MM.1S (cell line): ENCODE results near the gene KLHL2.

ENCODE experiments used
- DNase-seq: peaks from one replicate; pipeline ENCODE4 v3.0.0-alpha.2; 2015
- H2AFZ ChIP-seq: fragments of 300-600 bp; sonication (generic); 2 replicates; pipeline ENCODE4 v1.6.0; 2016; ENCODE audit warnings: antibody characterized with exemption, low read length
- H3F3A ChIP-seq: fragments of 300-600 bp; sonication (generic); 2 replicates; pipeline ENCODE4 v1.6.1; 2016; ENCODE audit warnings: mild to moderate bottlenecking, antibody characterized with exemption, low read length, moderate library complexity, mixed read lengths; ENCODE audit not compliant: insufficient read depth
- H3K27ac ChIP-seq: fragments of 300-600 bp; sonication (generic); 2 replicates; pipeline ENCODE4 v1.5.1; 2016; ENCODE audit warnings: mild to moderate bottlenecking, low read length
- H3K27me3 ChIP-seq: fragments of 300-600 bp; sonication (generic); replicated peaks from 2 replicates; pipeline ENCODE4 v1.6.0; 2016; ENCODE audit warnings: low read length; ENCODE audit not compliant: insufficient read depth
- H3K36me3 ChIP-seq: fragments of 300-600 bp; sonication (generic); replicated peaks from 2 replicates; pipeline ENCODE4 v1.6.1; 2016; ENCODE audit warnings: mild to moderate bottlenecking, low read length, mixed read lengths; ENCODE audit not compliant: insufficient read depth
- H3K4me1 ChIP-seq: fragments of 300-600 bp; sonication (generic); 2 replicates; pipeline ENCODE4 v1.6.1; 2016; ENCODE audit warnings: low read length, mixed read lengths
- H3K4me2 ChIP-seq: fragments of 300-600 bp; sonication (generic); 2 replicates; pipeline ENCODE4 v1.6.0; 2016; ENCODE audit warnings: low read depth, low read length
- H3K4me3 ChIP-seq: fragments of 300-600 bp; sonication (generic); 2 replicates; pipeline ENCODE4 v1.5.1; 2016; ENCODE audit warnings: low read length, mixed read lengths
- H3K79me2 ChIP-seq: fragments of 300-600 bp; sonication (generic); 2 replicates; pipeline ENCODE4 v1.6.1; 2016; ENCODE audit warnings: mixed run types, low read length, mixed read lengths
- H3K9ac ChIP-seq: fragments of 300-600 bp; sonication (generic); 2 replicates; pipeline ENCODE4 v1.6.1; 2016; ENCODE audit warnings: low read length, mixed read lengths
- H3K9me2 ChIP-seq: fragments of 300-600 bp; sonication (generic); replicated peaks from 2 replicates; pipeline ENCODE4 v1.6.1; 2016; ENCODE audit warnings: mild to moderate bottlenecking, low read length, mixed read lengths; ENCODE audit not compliant: insufficient read depth
- H3K9me3 ChIP-seq: fragments of 300-600 bp; sonication (generic); replicated peaks from 2 replicates; pipeline ENCODE4 v1.6.1; 2016; ENCODE audit warnings: mild to moderate bottlenecking, low read length, mixed read lengths; ENCODE audit not compliant: insufficient read depth
- H4K20me1 ChIP-seq: fragments of 300-600 bp; sonication (generic); 2 replicates; pipeline ENCODE4 v1.6.1; 2016; ENCODE audit warnings: mild to moderate bottlenecking, low read length, moderate library complexity, mixed read lengths; ENCODE audit not compliant: insufficient read depth
- EZH2 ChIP-seq: fragments of 300-600 bp; sonication (generic); optimal IDR thresholded peaks from 2 replicates; pipeline ENCODE3; 2017; ENCODE audit warnings: low read depth, mild to moderate bottlenecking, antibody characterized with exemption, low read length, mixed read lengths
- EZH2phosphoT487 ChIP-seq: fragments of 300-600 bp; sonication (generic); IDR thresholded peaks from 2 replicates; pipeline ENCODE4 v1.6.1; 2018; ENCODE audit warnings: antibody characterized with exemption, low read length
- TF ChIP-seq, protein P1 (sequence below): fragments of 300-600 bp; sonication (generic); IDR thresholded peaks from 2 replicates; pipeline ENCODE4 v1.5.1; 2016; ENCODE audit warnings: antibody characterized with exemption, low read length, mixed read lengths

KLHL2 gene

GRCh38 chr4:165312506-165312905, 105.1 kb downstream of the KLHL2 start:
- H4K20me1 ChIP-seq = no peaks in the 10 kb centered on the region
- H3K36me3 ChIP-seq = no peaks in the 10 kb centered on the region
- no peak overlapping the region for H3K9ac ChIP-seq
- DNase-seq = no peak
- no peak overlapping the region for H2AFZ ChIP-seq
- H3K4me3 ChIP-seq = no peak overlapping the region
- H3K79me2 ChIP-seq = no peaks in the 10 kb centered on the region
- H3K27ac ChIP-seq = no peak overlapping the region
- no peaks in the 10 kb centered on the region for H3K4me1 ChIP-seq
- TF ChIP-seq, protein P1, sequence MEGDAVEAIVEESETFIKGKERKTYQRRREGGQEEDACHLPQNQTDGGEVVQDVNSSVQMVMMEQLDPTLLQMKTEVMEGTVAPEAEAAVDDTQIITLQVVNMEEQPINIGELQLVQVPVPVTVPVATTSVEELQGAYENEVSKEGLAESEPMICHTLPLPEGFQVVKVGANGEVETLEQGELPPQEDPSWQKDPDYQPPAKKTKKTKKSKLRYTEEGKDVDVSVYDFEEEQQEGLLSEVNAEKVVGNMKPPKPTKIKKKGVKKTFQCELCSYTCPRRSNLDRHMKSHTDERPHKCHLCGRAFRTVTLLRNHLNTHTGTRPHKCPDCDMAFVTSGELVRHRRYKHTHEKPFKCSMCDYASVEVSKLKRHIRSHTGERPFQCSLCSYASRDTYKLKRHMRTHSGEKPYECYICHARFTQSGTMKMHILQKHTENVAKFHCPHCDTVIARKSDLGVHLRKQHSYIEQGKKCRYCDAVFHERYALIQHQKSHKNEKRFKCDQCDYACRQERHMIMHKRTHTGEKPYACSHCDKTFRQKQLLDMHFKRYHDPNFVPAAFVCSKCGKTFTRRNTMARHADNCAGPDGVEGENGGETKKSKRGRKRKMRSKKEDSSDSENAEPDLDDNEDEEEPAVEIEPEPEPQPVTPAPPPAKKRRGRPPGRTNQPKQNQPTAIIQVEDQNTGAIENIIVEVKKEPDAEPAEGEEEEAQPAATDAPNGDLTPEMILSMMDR = no peak
- TF ChIP-seq EZH2phosphoT487 (no peak), EZH2 (no peak)
- no peaks in the 10 kb centered on the region for H3K9me2 ChIP-seq
- H3K4me2 ChIP-seq = no peak overlapping the region
- no peaks in the 10 kb centered on the region for H3K27me3 ChIP-seq
- H3F3A ChIP-seq = no peaks in the 10 kb centered on the region
- H3K9me3 ChIP-seq = no peaks in the 10 kb centered on the region

- no peak for TF ChIP-seq EZH2
- no peak for TF ChIP-seq EZH2phosphoT487
- TF ChIP-seq, protein P1 = no peak
- Histone ChIP-seq H3K4me3 (no peak overlapping the region), H3K4me2 (no peak overlapping the region), H4K20me1 (no peaks in the 10 kb centered on the region), H3K9me2 (no peaks in the 10 kb centered on the region), H3K9ac (no peak overlapping the region), H3K27ac (no peak overlapping the region), H3K79me2 (no peaks in the 10 kb centered on the region), H2AFZ (no peak overlapping the region), H3F3A (no peaks in the 10 kb centered on the region), H3K9me3 (no peaks in the 10 kb centered on the region), H3K27me3 (no peaks in the 10 kb centered on the region), H3K36me3 (no peaks in the 10 kb centered on the region), H3K4me1 (no peaks in the 10 kb centered on the region)
- no peak for DNase-seq
These were observed 111.7 kb downstream of the KLHL2 start for GRCh38 chr4:165319030-165319429.

- Histone ChIP-seq H4K20me1 (no peaks in the 10 kb centered on the region), H3K9me2 (no peaks in the 10 kb centered on the region), H3K9ac (no peak overlapping the region), H3K27me3 (no peaks in the 10 kb centered on the region), H3K9me3 (no peaks in the 10 kb centered on the region), H3K4me3 (no peak overlapping the region), H2AFZ (no peak overlapping the region), H3K79me2 (no peaks in the 10 kb centered on the region), H3K27ac (no peak overlapping the region), H3K4me1 (no peaks in the 10 kb centered on the region), H3K36me3 (no peaks in the 10 kb centered on the region), H3K4me2 (no peak overlapping the region), H3F3A (no peaks in the 10 kb centered on the region)
- TF ChIP-seq EZH2phosphoT487 (no peak), EZH2 (no peak)
- TF ChIP-seq, protein P1 = no peak
- DNase-seq = no peak
These were observed 112.1 kb downstream of the KLHL2 start for GRCh38 chr4:165319509-165319908.
